Activated CD8-positive, alpha-beta memory T cell treated with anti-CD3 and anti-CD28 coated beads, Interleukin-2, amount 50 U/mL, for 48 hours (primary cell): ENCODE measurements around the gene SLC2A5.

ENCODE experiments used
- DNase-seq: peaks from one replicate; pipeline ENCODE4 v3.0.0-alpha.2; 2020

SLC2A5 gene

GRCh38 chr1:9061252-9061960, 8.0 kb downstream of the SLC2A5 start:
- DNase-seq = no peak

- DNase-seq = no peak
Observed at GRCh38 chr1:9059891-9060744, 9.3 kb downstream of the SLC2A5 start.

GRCh38 chr1:9058465-9058864, 11.0 kb downstream of the SLC2A5 start:
- no peak for DNase-seq

- no peak for DNase-seq
Observed at GRCh38 chr1:9057851-9058250, 11.6 kb downstream of the SLC2A5 start.

- no peak for DNase-seq
Observed at GRCh38 chr1:9052272-9053049, 17.0 kb downstream of the SLC2A5 start.

- no peak for DNase-seq
Observed at GRCh38 chr1:9051379-9051778, 18.1 kb downstream of the SLC2A5 start.

- DNase-seq = no peak
Observed at GRCh38 chr1:9050803-9051202, 18.6 kb downstream of the SLC2A5 start.

GRCh38 chr1:9048551-9048950, 20.9 kb downstream of the SLC2A5 start:
- no peak for DNase-seq

- no peak for DNase-seq
Observed at GRCh38 chr1:9047019-9047418, 22.4 kb downstream of the SLC2A5 start.

- no peak for DNase-seq
Observed at GRCh38 chr1:9045861-9046510, 23.4 kb downstream of the SLC2A5 start.

- DNase-seq = no peak
Observed at GRCh38 chr1:9044236-9044635, 25.2 kb downstream of the SLC2A5 start.

GRCh38 chr1:9042272-9042671, 27.2 kb downstream of the SLC2A5 start:
- no peak for DNase-seq

- no peak for DNase-seq
Observed at GRCh38 chr1:9041116-9041779, 28.2 kb downstream of the SLC2A5 start.

GRCh38 chr1:9040659-9041030, 28.8 kb downstream of the SLC2A5 start:
- DNase-seq = no peak

GRCh38 chr1:9039761-9040658, 29.4 kb downstream of the SLC2A5 start:
- no peak for DNase-seq

GRCh38 chr1:9038881-9039760, 30.3 kb downstream of the SLC2A5 start:
- no peak for DNase-seq

- DNase-seq = no peak
Observed at GRCh38 chr1:9038338-9038650, 31.1 kb downstream of the SLC2A5 start.

- DNase-seq = no peak
Observed at GRCh38 chr1:9037476-9038337, 31.7 kb downstream of the SLC2A5 start.

- DNase-seq = no peak
Observed at GRCh38 chr1:9035226-9035625, 34.2 kb downstream of the SLC2A5 start.

GRCh38 chr1:9033363-9033762, 36.1 kb downstream of the SLC2A5 start:
- no peak for DNase-seq
